GM19023 (cell line): Measurements from ENCODE around the gene LCN1.
"Not testable (repeated sequence)": the region's sequence is repeated elsewhere in the genome, so short reads cannot be mapped to it uniquely, and the experiment has no call there.

Experiments used
- ATAC-seq: cut with Tn5 transposase; IDR thresholded peaks from one replicate; pipeline ENCODE4 v1.9.1; 2021; ENCODE audit warnings: mild to moderate bottlenecking, moderate library complexity; ENCODE audit not compliant: unreplicated experiment

The LCN1 gene

GRCh38 chr9:135504262-135505243 is 16.7 kb upstream of the LCN1 start:
- ATAC-seq, result no peak

GRCh38 chr9:135505406-135506187 is 15.6 kb upstream of the LCN1 start:
- no peak for ATAC-seq

GRCh38 chr9:135506327-135507103 is 14.7 kb upstream of the LCN1 start:
- no peak for ATAC-seq

GRCh38 chr9:135507104-135508035 is 13.9 kb upstream of the LCN1 start:
- ATAC-seq, result no peak

GRCh38 chr9:135508211-135508820 is 12.9 kb upstream of the LCN1 start:
- ATAC-seq, result no peak

GRCh38 chr9:135509458-135509857 is 11.8 kb upstream of the LCN1 start:
- no peak for ATAC-seq

- no peak for ATAC-seq
Measured at GRCh38 chr9:135512241-135512603, 9.0 kb upstream of the LCN1 start.

- ATAC-seq, result no peak
Measured at GRCh38 chr9:135512904-135513303, 8.3 kb upstream of the LCN1 start.

GRCh38 chr9:135513351-135513846 is 7.8 kb upstream of the LCN1 start:
- ATAC-seq, result no peak

- not testable (repeated sequence) for ATAC-seq
Measured at GRCh38 chr9:135513906-135514305, 7.3 kb upstream of the LCN1 start.

GRCh38 chr9:135514342-135515082 is 6.7 kb upstream of the LCN1 start:
- no peak for ATAC-seq

- ATAC-seq, result no peak
Measured at GRCh38 chr9:135515083-135515951, 5.9 kb upstream of the LCN1 start.

- ATAC-seq, result no peak
Measured at GRCh38 chr9:135516132-135516860, 4.9 kb upstream of the LCN1 start.

GRCh38 chr9:135517407-135517822 is 3.8 kb upstream of the LCN1 start:
- no peak for ATAC-seq

- no peak for ATAC-seq
Measured at GRCh38 chr9:135519179-135519971, 1.9 kb upstream of the LCN1 start.

- ATAC-seq, result no peak
Measured at GRCh38 chr9:135521608-135522095, 412 bp downstream of the LCN1 start.
